ENCODE data around the gene PRAME.

DNA sequence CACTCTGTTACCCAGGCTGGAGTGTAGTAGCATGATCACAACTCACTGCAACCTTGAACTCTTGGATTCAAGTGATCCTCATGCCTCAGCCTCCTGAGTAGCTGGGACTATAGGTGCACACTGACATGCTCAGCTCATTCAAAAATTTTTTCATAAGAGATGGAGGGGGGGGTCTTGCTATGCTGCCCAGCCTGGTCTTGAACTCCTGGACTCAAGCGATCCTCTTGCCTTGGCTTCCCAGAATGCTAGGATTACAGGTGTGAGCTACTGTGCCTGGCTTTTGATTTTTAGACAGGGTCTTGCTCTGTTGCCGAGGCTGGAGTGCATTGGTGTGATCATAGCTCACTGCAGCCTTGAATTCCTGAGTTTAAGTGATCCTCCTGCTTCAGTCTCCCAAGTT is 14.0 kb downstream of the PRAME start:
- no peak for TF ChIP-seq GATA2 (IDR thresholded peaks at IDR 0.05; ENCODE audit: low read depth, low read length)
- no peak for TF ChIP-seq GATA3 (IDR thresholded peaks at IDR 0.05; ENCODE audit: low read depth, low read length)
